Activated CD4-positive, alpha-beta T cell treated with anti-CD3 and anti-CD28 coated beads, Interleukin-2, amount 10 ng/mL, durations not matched to agents 7 days and 5 days (primary cell): ENCODE results near the gene CDKN2D. TPM values are rescaled to one million over a fixed set of nuclear protein-coding genes. Genes with fewer than 3 reads are reported as not detected.
"Not testable (repeated sequence)": the region's sequence is repeated elsewhere in the genome, so short reads cannot be mapped to it uniquely, and the experiment has no call there.

Experiments used
- CTCF ChIA-PET: fragments of 350-600 bp; sonication (Branson Sonifier 250); formaldehyde crosslinking; loops from one replicate; lab custom pipeline; 2021; ENCODE audit warnings: antibody characterized with exemption; lab: Charles Lee
- POLR2A ChIA-PET: fragments of 350-600 bp; sonication (Branson Sonifier 250); formaldehyde crosslinking; loops from one replicate; lab custom pipeline; 2021; ENCODE audit warnings: antibody characterized with exemption; lab: Charles Lee
- DNase-seq: peaks from one replicate; pipeline ENCODE4 v3.0.0-alpha.2; 2020
- H3K27ac Mint-ChIP-seq: one replicate; pipeline ENCODE4 v1.8.0; 2021; ENCODE audit warnings: mild to moderate bottlenecking, moderate library complexity, mixed read lengths
- H3K27me3 Mint-ChIP-seq: one replicate; pipeline ENCODE4 v1.8.0; 2021; ENCODE audit warnings: mixed read lengths
- H3K36me3 Mint-ChIP-seq: one replicate; pipeline ENCODE4 v1.8.0; 2021; ENCODE audit warnings: low read depth, mixed read lengths
- H3K4me1 Mint-ChIP-seq: one replicate; pipeline ENCODE4 v1.8.0; 2021; ENCODE audit warnings: mixed read lengths
- H3K4me3 Mint-ChIP-seq: one replicate; pipeline ENCODE4 v1.8.0; 2021; ENCODE audit warnings: mild to moderate bottlenecking, moderate library complexity, mixed read lengths
- H3K9me3 Mint-ChIP-seq: one replicate; pipeline ENCODE4 v1.8.0; 2021; ENCODE audit warnings: mixed read lengths
- total RNA-seq, 2 experiments: library from RNA; stranded (reverse); gene quantifications; one replicate each; pipeline ENCODE4 v1.2.3, GENCODE V29; 2021

Gene CDKN2D
- total RNA-seq, 2 experiments from 2014 or later, result 78.6 to 88.9 TPM

- H3K27me3 Mint-ChIP-seq, result no peaks in the 10 kb centered on the region
- H3K27ac Mint-ChIP-seq, result peak overlapping the region; percentile 96
- POLR2A ChIA-PET, result no interaction called here
These were observed 13.2 kb downstream of the CDKN2D start for GRCh38 chr19:10555610-10555973.

DNA sequence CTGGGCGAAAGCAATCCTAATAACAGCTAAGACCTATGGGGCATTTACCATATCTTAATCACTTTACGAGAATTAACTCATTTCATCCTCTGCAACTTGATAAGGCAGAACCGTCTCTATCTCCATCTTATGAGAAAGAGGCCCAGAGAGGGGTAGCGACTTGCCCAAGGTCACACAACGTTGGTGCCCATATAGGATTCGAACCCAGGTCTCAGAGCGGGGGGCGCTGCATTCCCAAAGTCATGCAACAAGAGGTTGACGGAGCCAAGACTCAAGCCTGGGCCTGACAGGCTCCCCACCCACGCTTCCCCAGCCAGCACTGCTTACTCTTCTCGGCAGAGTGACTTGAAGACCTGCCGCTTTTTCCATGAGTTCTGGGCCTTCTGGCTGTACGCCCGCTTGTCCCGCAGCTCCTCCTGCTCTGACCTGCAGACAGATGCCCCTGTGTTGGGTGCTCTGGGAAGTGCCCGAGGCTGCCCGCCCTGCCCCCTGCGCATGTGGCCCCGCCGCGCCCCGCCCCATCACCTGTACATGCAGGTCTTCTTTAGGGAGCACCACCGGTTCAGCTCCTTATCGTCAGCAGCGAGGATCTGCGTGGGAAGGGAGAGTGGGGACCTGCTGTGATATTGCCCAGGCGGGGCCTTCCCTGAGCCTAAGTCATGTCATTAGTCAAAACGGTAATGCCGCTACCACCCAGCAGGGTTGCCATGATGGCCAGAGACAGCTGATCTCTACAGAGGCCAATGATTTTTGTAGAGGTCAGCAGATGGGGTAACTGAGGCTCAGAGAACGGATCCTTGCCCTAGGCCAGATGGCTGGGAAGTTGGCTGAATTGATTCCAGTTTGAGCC is 13.8 kb downstream of the CDKN2D start:
- Mint-ChIP-seq H3K4me1 (peaks cover 63% of the 10 kb centered on the region), H3K4me3 (peak overlapping the region; percentile 70), H3K27ac (peak overlapping the region; percentile 96), H3K27me3 (no peaks in the 10 kb centered on the region), H3K9me3 (no peaks in the 10 kb centered on the region), H3K36me3 (peaks cover 76% of the 10 kb centered on the region)
- ChIA-PET CTCF (interaction anchor here (0.6 to 2.3 kb wide), 9 partner anchors 9 to 175 kb away, joined by 3 to 8 read pairs (median 4); partner anchors contain the start of genes DNM2 and TYK2), POLR2A (no interaction called here)
- no peak for DNase-seq

More at GRCh38 chr19:10555610-10555973, 13.2 kb downstream of the CDKN2D start:
- Mint-ChIP-seq H3K9me3 (no peaks in the 10 kb centered on the region), H3K4me1 (peaks cover 59% of the 10 kb centered on the region), H3K4me3 (no peak overlapping the region), H3K36me3 (peaks cover 75% of the 10 kb centered on the region)
- CTCF ChIA-PET, result interaction anchor here (0.6 to 2.3 kb wide), 6 partner anchors 10 to 738 kb away, joined by 3 to 8 read pairs (median 4); partner anchors contain the start of gene KRI1
- DNase-seq, result no peak

DNA sequence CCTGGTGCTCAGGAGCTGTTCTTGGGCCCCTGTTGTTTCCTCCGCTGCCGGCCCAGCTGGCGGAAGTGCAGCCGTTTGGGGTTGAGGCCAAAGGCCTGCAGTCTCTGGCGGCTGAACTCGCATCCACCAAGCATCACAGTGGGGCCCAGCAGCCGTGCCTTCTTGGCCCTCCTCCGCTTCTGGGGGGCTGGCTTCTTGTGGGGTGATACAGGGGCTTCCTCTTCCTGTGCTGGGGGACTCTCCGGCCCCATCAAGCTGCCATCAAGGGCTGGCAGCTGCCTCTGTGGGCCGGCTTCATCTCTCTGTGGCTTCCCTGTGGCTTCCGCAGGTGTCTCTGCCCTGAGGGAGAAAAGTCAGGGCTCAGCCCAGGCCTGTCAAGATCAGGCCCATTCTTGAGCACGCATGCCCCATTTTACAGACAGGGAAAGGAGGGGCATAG is 14.8 kb downstream of the CDKN2D start:
- Mint-ChIP-seq H3K4me3 (peak overlapping the region; percentile 70), H3K9me3 (no peaks in the 10 kb centered on the region), H3K27ac (peak overlapping the region; percentile 96), H3K36me3 (peaks cover 73% of the 10 kb centered on the region), H3K4me1 (peaks cover 63% of the 10 kb centered on the region), H3K27me3 (no peaks in the 10 kb centered on the region)
- DNase-seq, result peak; percentile 84
- POLR2A ChIA-PET, result interaction anchor here (0.5 kb wide), 1 partner anchor 58 kb away, joined by 4 read pairs; no protein-coding TSS in a partner anchor
- CTCF ChIA-PET, result interaction anchor here (0.6 to 3.2 kb wide), 13 partner anchors 9 to 163 kb away, joined by 3 to 14 read pairs (median 4); partner anchors contain the start of genes DNM2 and KRI1

- no peak for DNase-seq
- POLR2A ChIA-PET, result no interaction called here
These were observed 15.6 kb downstream of the CDKN2D start for GRCh38 chr19:10553087-10553667.

GRCh38 chr19:10552510-10553053 is 16.2 kb downstream of the CDKN2D start:
- ChIA-PET CTCF (interaction anchor here (0.6 to 3.2 kb wide), 17 partner anchors 8 to 153 kb away, joined by 3 to 14 read pairs (median 4); partner anchors contain the start of gene KRI1), POLR2A (no interaction called here)
- H3K36me3 Mint-ChIP-seq, result peaks cover 67% of the 10 kb centered on the region
- DNase-seq, result no peak
- no peaks in the 10 kb centered on the region for H3K9me3 Mint-ChIP-seq
- H3K4me3 Mint-ChIP-seq, result peak overlapping the region; percentile 30
- H3K27me3 Mint-ChIP-seq, result no peaks in the 10 kb centered on the region
- peak overlapping the region; percentile 96 for H3K27ac Mint-ChIP-seq
- H3K4me1 Mint-ChIP-seq, result peaks cover 58% of the 10 kb centered on the region

More at GRCh38 chr19:10553087-10553667, 15.6 kb downstream of the CDKN2D start:
- Mint-ChIP-seq H3K27ac (peak overlapping the region; percentile 96), H3K36me3 (peaks cover 72% of the 10 kb centered on the region), H3K4me1 (peaks cover 60% of the 10 kb centered on the region), H3K4me3 (peak overlapping the region; percentile 70), H3K27me3 (no peaks in the 10 kb centered on the region), H3K9me3 (no peaks in the 10 kb centered on the region)
- CTCF ChIA-PET, result interaction anchor here (0.6 to 3.2 kb wide), 20 partner anchors 8 to 164 kb away, joined by 3 to 14 read pairs (median 4); partner anchors contain the start of genes DNM2 and KRI1

GRCh38 chr19:10551698-10552301 is 17.0 kb downstream of the CDKN2D start:
- ChIA-PET POLR2A (no interaction called here), CTCF (interaction anchor here (0.6 to 3.2 kb wide), 13 partner anchors 9 to 134 kb away, joined by 3 to 10 read pairs (median 4); partner anchors contain the start of gene KRI1)
- no peaks in the 10 kb centered on the region for H3K27me3 Mint-ChIP-seq
- no peak overlapping the region for H3K4me3 Mint-ChIP-seq
- peaks cover 61% of the 10 kb centered on the region for H3K4me1 Mint-ChIP-seq
- DNase-seq, result peak; percentile 61
- H3K9me3 Mint-ChIP-seq, result no peaks in the 10 kb centered on the region
- H3K36me3 Mint-ChIP-seq, result peaks cover 70% of the 10 kb centered on the region
- peak overlapping the region; percentile 71 for H3K27ac Mint-ChIP-seq

- Mint-ChIP-seq H3K36me3 (peaks cover 64% of the 10 kb centered on the region), H3K4me1 (peaks cover 59% of the 10 kb centered on the region), H3K27ac (peak overlapping the region; percentile 36)
- CTCF ChIA-PET, result interaction anchor here (1.0 to 2.0 kb wide), 3 partner anchors 13 to 133 kb away, joined by 3 to 4 read pairs (median 4); no protein-coding TSS in a partner anchor
- POLR2A ChIA-PET, H3K4me3 Mint-ChIP-seq, DNase-seq, H3K9me3 Mint-ChIP-seq, H3K27me3 Mint-ChIP-seq: not testable (repeated sequence)
These were observed 17.8 kb downstream of the CDKN2D start for GRCh38 chr19:10551006-10551405.

GRCh38 chr19:10550336-10550735 is 18.4 kb downstream of the CDKN2D start:
- no peaks in the 10 kb centered on the region for H3K9me3 Mint-ChIP-seq
- H3K4me1 Mint-ChIP-seq, result peaks cover 52% of the 10 kb centered on the region
- H3K4me3 Mint-ChIP-seq, result no peak overlapping the region
- no peak overlapping the region for H3K27ac Mint-ChIP-seq
- CTCF ChIA-PET, result no interaction called here
- POLR2A ChIA-PET, result no interaction called here
- peaks cover 58% of the 10 kb centered on the region for H3K36me3 Mint-ChIP-seq
- no peaks in the 10 kb centered on the region for H3K27me3 Mint-ChIP-seq
- no peak for DNase-seq

GRCh38 chr19:10549733-10550132 is 19.0 kb downstream of the CDKN2D start:
- Mint-ChIP-seq H3K27ac (no peak overlapping the region), H3K9me3 (no peaks in the 10 kb centered on the region), H3K4me3 (no peak overlapping the region), H3K27me3 (no peaks in the 10 kb centered on the region), H3K36me3 (peaks cover 57% of the 10 kb centered on the region), H3K4me1 (peaks cover 52% of the 10 kb centered on the region)
- CTCF ChIA-PET, result no interaction called here
- DNase-seq, result no peak
- POLR2A ChIA-PET, result no interaction called here

GRCh38 chr19:10548746-10549276 is 20.0 kb downstream of the CDKN2D start:
- H3K27me3 Mint-ChIP-seq, result no peaks in the 10 kb centered on the region
- ChIA-PET POLR2A (no interaction called here), CTCF (interaction anchor here (1.3 kb wide), 1 partner anchor 33 kb away, joined by 3 read pairs; no protein-coding TSS in a partner anchor)
- H3K4me3 Mint-ChIP-seq, result no peak overlapping the region
- no peak for DNase-seq
- H3K36me3 Mint-ChIP-seq, result peaks cover 50% of the 10 kb centered on the region
- no peaks in the 10 kb centered on the region for H3K9me3 Mint-ChIP-seq
- no peak overlapping the region for H3K27ac Mint-ChIP-seq
- peaks cover 47% of the 10 kb centered on the region for H3K4me1 Mint-ChIP-seq

GRCh38 chr19:10546817-10547216 is 22.0 kb downstream of the CDKN2D start:
- POLR2A ChIA-PET, result interaction anchor here (0.7 kb wide), 1 partner anchor 11 kb away, joined by 3 read pairs; no protein-coding TSS in a partner anchor
- H3K27ac Mint-ChIP-seq, result no peak overlapping the region

More at GRCh38 chr19:10546817-10547216, 22.0 kb downstream of the CDKN2D start:
- Mint-ChIP-seq H3K4me1 (peaks cover 31% of the 10 kb centered on the region), H3K36me3 (peaks cover 33% of the 10 kb centered on the region), H3K4me3 (no peak overlapping the region), H3K27me3 (no peaks in the 10 kb centered on the region), H3K9me3 (no peaks in the 10 kb centered on the region)
- CTCF ChIA-PET, result interaction anchor here (0.6 to 1.3 kb wide), 2 partner anchors 63 to 76 kb away, joined by 3 read pairs; no protein-coding TSS in a partner anchor
- no peak for DNase-seq
